Heart left ventricle (tissue), 16 donors: ENCODE data around the gene IL36A. TPM values are rescaled to one million over a fixed set of nuclear protein-coding genes. Genes with fewer than 3 reads are reported as not detected.

Experiments used
- ATAC-seq, 4 donors: fragments of 200-7000 bp; cut with Tn5 transposase; one replicate each; pipeline ENCODE4 v1.9.1; 2020 to 2022; ENCODE audit warnings: moderate library complexity in 4 of 4, mild to moderate bottlenecking in 3 of 4, moderate number of reproducible peaks in 1 of 4
- DNase-seq, 5 donors: peaks; one replicate each; pipeline ENCODE4 v3.0.0-alpha.2; 2020
- H3K27ac ChIP-seq, 12 donors: fragments of 200-600 bp; sonication (generic) in 4 of 12; one replicate each; pipeline versions ENCODE4 v1.5.0 to v1.8.0; 2016 to 2022; ENCODE audit warnings: mild to moderate bottlenecking in 2 of 12
- H3K27me3 ChIP-seq, 9 donors: fragments of 200-600 bp; sonication (generic) in 2 of 9; one replicate each; pipeline versions ENCODE4 v1.5.1 to v1.8.0; 2016 to 2022; ENCODE audit warnings: mild to moderate bottlenecking in 3 of 9
- H3K36me3 ChIP-seq, 9 donors: fragments of 200-600 bp; sonication (generic) in 2 of 9; one replicate each; pipeline versions ENCODE4 v1.5.0 to v1.8.0; 2018 to 2022; ENCODE audit warnings: mild to moderate bottlenecking in 2 of 9
- H3K4me1 ChIP-seq, 12 donors: fragments of 200-600 bp; sonication (generic) in 4 of 12; one replicate each; pipeline versions ENCODE4 v1.5.0 to v1.8.0; 2016 to 2022; ENCODE audit warnings: mild to moderate bottlenecking in 3 of 12
- H3K4me3 ChIP-seq, 12 donors: fragments of 200-600 bp; sonication (generic) in 4 of 12; one replicate each; pipeline versions ENCODE4 v1.5.0 to v1.8.0; 2017 to 2022; ENCODE audit warnings: mild to moderate bottlenecking in 9 of 12, moderate library complexity in 4 of 12
- H3K9me3 ChIP-seq, 12 donors: fragments of 200-600 bp; sonication (generic) in 4 of 12; one replicate each; pipeline versions ENCODE4 v1.5.0 to v1.8.0; 2016 to 2022; ENCODE audit warnings: mild to moderate bottlenecking in 1 of 12
- CTCF ChIP-seq, 12 donors: fragments of 200-600 bp; sonication (generic) in 4 of 12; IDR thresholded peaks; one replicate each; pipeline versions ENCODE4 v1.5.0 to v1.8.0; 2018 to 2022; ENCODE audit warnings: antibody characterized with exemption in 12 of 12, mild to moderate bottlenecking in 5 of 12
- POLR2A ChIP-seq, 2 donors: fragments of 450-650 bp; IDR thresholded peaks; one replicate each; pipeline ENCODE4 v1.6.1; 2017; ENCODE audit warnings: antibody characterized with exemption in 2 of 2, mild to moderate bottlenecking in 2 of 2, moderate library complexity in 2 of 2
- WGBS, 4 donors: extraction: QIAGEN DNeasy Blood & Tissue Kit in 2 of 4; methylation state at CpG; one replicate each; pipeline versions ENCODE4 v1.1.5 to v1.1.7; 2013 to 2018; 5-methylcytosine and 5-hydroxymethylcytosine counted together
- intact Hi-C, 10 donors: fragments of 100-400 bp; cut with DNase I; formaldehyde crosslinking; loops; one replicate each; pipeline versions ENCODE4 v1.11.1 to v1.14.2; 2022
- polyA plus RNA-seq, 2 donors: library from polyadenylated mRNA; stranded (reverse); fragments of 200-250 nt; gene quantifications; one replicate each; pipeline ENCODE4 v1.2.3, GENCODE V29; 2013
- total RNA-seq, 9 donors: library from RNA; depleted of rRNA in 2 of 9; stranded (reverse); fragments of >200 nt in 2 of 9; fragmentation: NEBNext Ultra II Directional in 3 of 9; extraction: Animal tissue kit (Norgen Biotek cat#: 25700) in 3 of 9; gene quantifications; one replicate each; pipeline versions ENCODE4 v1.1.0 to v1.2.4, GENCODE V29; 2016 to 2023
- donor health status: ischemic (EF 13 %, LVEDD 7.1; RV severe dilation, severe dysfunction).
- donor health status: healthy with polysubstance abuse.
- donor health status: DM: no; HTN: yes; CAD: no.
- donor health status: DM: no; HTN: no; CAD: no.
- donor health status: ischemic (EF 25% LVEDD 6.9; RV normal size, moderate dysfunction).
- donor health status: ischemic (EF 25% LVEDD 5.7; RV mildly dilated, moderate dysfunction).
- donor health status: healthy.
- donor health status: DM: yes; HTN: yes; CAD: no.
- donor health status: ischemic (EF 35%, LVEDD 5.7; RV mildly dilated, moderate dysfunction).
- donor health status: nonischemic (EF 11% LVEDD 7.7; RV severe dilation, severe dysfunction).
- donor health status: DM: yes; HTN: yes; CAD: no.
- donor health status: PGD.
- donor health status: ischemic (EF 29% LVEDD 5.4; RV normal size, mild dysfunction).
- donor health status: nonischemic (EF 23%, LVEDD 6.1; RV moderate dilation, normal function).

Gene IL36A
- total and polyA plus RNA-seq, 11 donors: not detected

- Histone ChIP-seq H3K27ac (no peak overlapping the region), H3K9me3 (no peaks in the 10 kb centered on the region), H3K4me3 (no peak overlapping the region), H3K4me1 (no peaks in the 10 kb centered on the region), H3K36me3 (no peaks in the 10 kb centered on the region), H3K27me3 (peaks cover 0 to 32% (median 6%) of the 10 kb centered on the region in 9 donors)
- ATAC-seq: no peak
- TF ChIP-seq CTCF (IDR thresholded peaks at IDR 0.05): no peak
- no peak for TF ChIP-seq POLR2A (IDR thresholded peaks at IDR 0.05)
- 0 to 5% (median 2%) methylated on average over 1 of the region's 1 CpG for WGBS, 4 donors
- DNase-seq: no peak
- intact Hi-C loops: no loop called here
These were observed 22.9 kb downstream of the IL36A start for GRCh38 chr2:113028112-113028511.

GRCh38 chr2:113032737-113033136 is 27.5 kb downstream of the IL36A start:
- no peaks in the 10 kb centered on the region for H3K9me3 ChIP-seq
- intact Hi-C loops: no loop called here
- no peak for TF ChIP-seq CTCF (IDR thresholded peaks at IDR 0.05)
- TF ChIP-seq POLR2A (IDR thresholded peaks at IDR 0.05): no peak
- no peak overlapping the region for H3K4me3 ChIP-seq
- H3K36me3 ChIP-seq: no peaks in the 10 kb centered on the region
- no peaks in the 10 kb centered on the region for H3K4me1 ChIP-seq
- ATAC-seq: no peak
- WGBS, 4 donors: 82 to 100% (median 88%) methylated on average over 1 of the region's 1 CpG
- H3K27ac ChIP-seq: no peak overlapping the region
- DNase-seq: no peak
- H3K27me3 ChIP-seq: peaks cover 0 to 23% (median 3%) of the 10 kb centered on the region in 9 donors

GRCh38 chr2:113034016-113034415 is 28.8 kb downstream of the IL36A start:
- DNase-seq: no peak
- Histone ChIP-seq H3K27ac (no peak overlapping the region), H3K4me3 (no peak overlapping the region), H3K36me3 (no peaks in the 10 kb centered on the region), H3K4me1 (no peaks in the 10 kb centered on the region), H3K9me3 (no peaks in the 10 kb centered on the region), H3K27me3 (peaks cover 0 to 12% (median 0%) of the 10 kb centered on the region in 9 donors)
- ATAC-seq: no peak
- WGBS, 4 donors: 62 to 72% (median 65%) methylated on average over 3 of the region's 3 CpGs
- intact Hi-C loops: no loop called here
- no peak for TF ChIP-seq CTCF (IDR thresholded peaks at IDR 0.05)
- no peak for TF ChIP-seq POLR2A (IDR thresholded peaks at IDR 0.05)

GRCh38 chr2:113036763-113037162 is 31.5 kb downstream of the IL36A start:
- TF ChIP-seq POLR2A (IDR thresholded peaks at IDR 0.05) (no peak), CTCF (IDR thresholded peaks at IDR 0.05) (no peak)
- WGBS, 4 donors: 83 to 95% (median 86%) methylated on average over 8 to 9 of the region's 9 CpGs
- Histone ChIP-seq H3K27ac (no peak overlapping the region), H3K27me3 (no peaks in the 10 kb centered on the region), H3K36me3 (no peaks in the 10 kb centered on the region), H3K4me3 (no peak overlapping the region), H3K4me1 (no peaks in the 10 kb centered on the region), H3K9me3 (no peaks in the 10 kb centered on the region)
- DNase-seq (no peak), ATAC-seq (no peak)
- intact Hi-C loops: no loop called here
